Activated B cell treated with CpG ODN at 0.5 μM for 24 hours (primary cell): ENCODE measurements around the gene FAM156B. TPM values are rescaled to one million over a fixed set of nuclear protein-coding genes. Genes with fewer than 3 reads are reported as not detected.
"Not testable (repeated sequence)": the region's sequence is repeated elsewhere in the genome, so short reads cannot be mapped to it uniquely, and the experiment has no call there.

ENCODE experiments used
- ATAC-seq: fragments of 200-7000 bp; cut with Tn5 transposase; one replicate; pipeline ENCODE4 v1.10.0; 2021; ENCODE audit warnings: low read depth, mild to moderate bottlenecking, moderate library complexity
- CTCF ChIA-PET: fragments of 350-600 bp; sonication (Branson Sonifier 250); formaldehyde crosslinking; loops from one replicate; lab custom pipeline; 2021; ENCODE audit warnings: antibody characterized with exemption; lab: Charles Lee
- POLR2A ChIA-PET: fragments of 350-600 bp; sonication (Branson Sonifier 250); formaldehyde crosslinking; loops from one replicate; lab custom pipeline; 2021; ENCODE audit warnings: antibody characterized with exemption; lab: Charles Lee
- DNase-seq: peaks from one replicate; pipeline ENCODE4 v3.0.0; 2022
- H3K27ac Mint-ChIP-seq: one replicate; pipeline ENCODE4 v1.8.0; 2020; ENCODE audit warnings: mixed read lengths
- H3K27me3 Mint-ChIP-seq: one replicate; pipeline ENCODE4 v1.8.0; 2021; ENCODE audit warnings: mixed read lengths
- H3K36me3 Mint-ChIP-seq: one replicate; pipeline ENCODE4 v1.8.0; 2021; ENCODE audit warnings: low read depth, mixed read lengths
- H3K4me1 Mint-ChIP-seq: one replicate; pipeline ENCODE4 v1.8.0; 2021; ENCODE audit warnings: mixed read lengths
- H3K4me3 Mint-ChIP-seq: one replicate; pipeline ENCODE4 v1.8.0; 2020; ENCODE audit warnings: mild to moderate bottlenecking, mixed read lengths
- H3K9me3 Mint-ChIP-seq: one replicate; pipeline ENCODE4 v1.8.0; 2020; ENCODE audit warnings: mixed read lengths
- intact Hi-C: fragments of 100-400 bp; cut with micrococcal nuclease; formaldehyde crosslinking; loops from one replicate; pipeline ENCODE4 v1.15.1; 2024
- total RNA-seq: library from RNA; stranded (reverse); gene quantifications from 2 replicates; pipeline ENCODE4 v1.2.3, GENCODE V29; 2022
- TF ChIP-seq, protein P1 (sequence below): fragments of 200-600 bp; IDR thresholded peaks from one replicate; pipeline ENCODE4 v1.8.0; 2022; ENCODE audit warnings: antibody characterized with exemption, mild to moderate bottlenecking

Gene FAM156B
- total RNA-seq, 1 donor from 2014 or later, result 16.8 TPM

- DNase-seq, result no peak
- POLR2A ChIA-PET, result no interaction called here
- Mint-ChIP-seq H3K36me3 (peaks cover 11% of the 10 kb centered on the region), H3K4me1 (peaks cover 15% of the 10 kb centered on the region), H3K27me3 (no peaks in the 10 kb centered on the region), H3K27ac (peak overlapping the region; percentile 99), H3K9me3 (no peaks in the 10 kb centered on the region), H3K4me3 (peak overlapping the region; percentile 97)
- no peak for ATAC-seq
- intact Hi-C loops, result no loop called here
- CTCF ChIA-PET, result no interaction called here
- TF ChIP-seq, protein P1, sequence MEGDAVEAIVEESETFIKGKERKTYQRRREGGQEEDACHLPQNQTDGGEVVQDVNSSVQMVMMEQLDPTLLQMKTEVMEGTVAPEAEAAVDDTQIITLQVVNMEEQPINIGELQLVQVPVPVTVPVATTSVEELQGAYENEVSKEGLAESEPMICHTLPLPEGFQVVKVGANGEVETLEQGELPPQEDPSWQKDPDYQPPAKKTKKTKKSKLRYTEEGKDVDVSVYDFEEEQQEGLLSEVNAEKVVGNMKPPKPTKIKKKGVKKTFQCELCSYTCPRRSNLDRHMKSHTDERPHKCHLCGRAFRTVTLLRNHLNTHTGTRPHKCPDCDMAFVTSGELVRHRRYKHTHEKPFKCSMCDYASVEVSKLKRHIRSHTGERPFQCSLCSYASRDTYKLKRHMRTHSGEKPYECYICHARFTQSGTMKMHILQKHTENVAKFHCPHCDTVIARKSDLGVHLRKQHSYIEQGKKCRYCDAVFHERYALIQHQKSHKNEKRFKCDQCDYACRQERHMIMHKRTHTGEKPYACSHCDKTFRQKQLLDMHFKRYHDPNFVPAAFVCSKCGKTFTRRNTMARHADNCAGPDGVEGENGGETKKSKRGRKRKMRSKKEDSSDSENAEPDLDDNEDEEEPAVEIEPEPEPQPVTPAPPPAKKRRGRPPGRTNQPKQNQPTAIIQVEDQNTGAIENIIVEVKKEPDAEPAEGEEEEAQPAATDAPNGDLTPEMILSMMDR, result no peak
Measured at GRCh38 chrX:52933976-52934703, 37.0 kb downstream of the FAM156B start.

- peak overlapping the region; percentile 99 for H3K27ac Mint-ChIP-seq
- peak overlapping the region; percentile 97 for H3K4me3 Mint-ChIP-seq
- intact Hi-C loops, result no loop called here
- TF ChIP-seq, protein P1, result no peak
- H3K4me1 Mint-ChIP-seq, result peaks cover 15% of the 10 kb centered on the region
- CTCF ChIA-PET, result no interaction called here
- DNase-seq, result peak; percentile 82
- POLR2A ChIA-PET, result interaction anchor here (0.7 to 1.1 kb wide), 4 partner anchors 12 to 147 kb away, joined by 4 to 10 read pairs (median 6); partner anchors contain the start of gene TSPYL2
- no peaks in the 10 kb centered on the region for H3K27me3 Mint-ChIP-seq
- H3K36me3 Mint-ChIP-seq, result peaks cover 11% of the 10 kb centered on the region
- ATAC-seq, result peak; percentile 92
- H3K9me3 Mint-ChIP-seq, result no peaks in the 10 kb centered on the region
Measured at GRCh38 chrX:52934704-52935469, 37.8 kb downstream of the FAM156B start.

DNA sequence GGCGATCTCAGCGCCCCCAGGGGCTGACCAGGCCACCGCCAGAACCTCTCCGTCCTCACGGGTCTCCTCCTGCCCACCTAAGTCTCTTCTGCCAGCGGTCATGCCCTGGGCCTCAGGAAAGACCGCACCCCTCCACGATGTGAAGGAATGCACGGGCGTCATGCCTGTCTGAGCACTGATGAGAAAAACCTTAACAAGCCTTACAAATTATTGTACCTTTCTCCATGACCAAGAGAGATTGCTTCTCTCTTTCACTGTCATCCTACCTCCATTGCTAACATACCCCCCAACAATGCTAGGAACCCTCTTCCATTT lies 38.3 kb downstream of the FAM156B start:
- H3K27me3 Mint-ChIP-seq, CTCF ChIA-PET, intact Hi-C loops, DNase-seq, H3K9me3 Mint-ChIP-seq: not testable (repeated sequence)
- Mint-ChIP-seq H3K36me3 (peaks cover 11% of the 10 kb centered on the region), H3K4me3 (peak overlapping the region; percentile 97), H3K4me1 (peaks cover 15% of the 10 kb centered on the region), H3K27ac (peak overlapping the region; percentile 99)
- POLR2A ChIA-PET, result interaction anchor here (0.7 to 1.1 kb wide), 4 partner anchors 12 to 146 kb away, joined by 4 to 10 read pairs (median 6); partner anchors contain the start of gene TSPYL2
- ATAC-seq, result peak; percentile 8

DNA sequence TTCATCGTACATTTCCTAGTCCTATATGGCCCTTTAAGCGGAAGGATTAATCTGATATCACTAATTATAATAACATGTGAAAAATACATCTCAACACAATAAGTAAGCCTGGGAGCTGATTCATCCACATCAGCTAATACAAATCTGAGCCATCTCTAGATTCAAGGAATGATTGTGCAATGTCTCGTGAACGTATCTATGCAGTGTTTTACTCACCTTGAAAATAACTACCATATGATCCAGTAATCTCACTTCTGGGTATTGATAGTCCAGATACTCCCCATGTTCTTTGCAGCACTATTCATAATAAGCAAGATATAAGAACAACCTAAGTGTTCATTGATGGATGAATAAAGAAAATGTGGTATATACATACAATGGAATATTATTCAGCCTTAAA lies 43.6 kb downstream of the FAM156B start:
- POLR2A ChIA-PET, H3K36me3 Mint-ChIP-seq, H3K27ac Mint-ChIP-seq, DNase-seq, H3K4me1 Mint-ChIP-seq, H3K27me3 Mint-ChIP-seq, H3K9me3 Mint-ChIP-seq, ATAC-seq, H3K4me3 Mint-ChIP-seq, CTCF ChIA-PET, intact Hi-C loops: not testable (repeated sequence)

DNA sequence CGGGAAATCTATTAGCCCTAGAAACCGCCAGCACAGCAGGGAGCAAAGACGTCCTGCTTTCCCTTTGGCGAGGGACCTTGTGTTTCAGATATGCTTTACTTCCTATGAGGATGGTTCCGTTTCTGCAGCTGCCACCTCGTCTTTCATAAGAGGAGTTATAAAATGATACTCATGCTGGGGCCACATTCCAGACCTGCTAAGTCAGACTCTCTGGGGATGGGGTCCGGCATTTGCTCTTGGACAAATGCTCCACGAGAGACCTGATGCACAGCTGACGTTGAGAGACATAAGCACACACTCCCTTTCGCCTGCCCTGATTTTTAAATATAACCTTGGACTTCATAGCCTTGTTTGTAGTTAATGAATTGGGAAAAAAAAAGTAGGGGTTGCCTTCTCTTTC lies 44.6 kb downstream of the FAM156B start:
- H3K4me1 Mint-ChIP-seq, H3K36me3 Mint-ChIP-seq, CTCF ChIA-PET, ATAC-seq, H3K27me3 Mint-ChIP-seq, intact Hi-C loops, H3K4me3 Mint-ChIP-seq, POLR2A ChIA-PET, DNase-seq, H3K9me3 Mint-ChIP-seq, H3K27ac Mint-ChIP-seq: not testable (repeated sequence)

GRCh38 chrX:52945838-52946494 lies 48.8 kb downstream of the FAM156B start:
- intact Hi-C loops, DNase-seq, H3K27ac Mint-ChIP-seq, H3K27me3 Mint-ChIP-seq, CTCF ChIA-PET, ATAC-seq, H3K4me3 Mint-ChIP-seq, POLR2A ChIA-PET, H3K36me3 Mint-ChIP-seq, H3K9me3 Mint-ChIP-seq, H3K4me1 Mint-ChIP-seq: not testable (repeated sequence)

GRCh38 chrX:52947501-52947900 lies 50.4 kb downstream of the FAM156B start:
- intact Hi-C loops, H3K27ac Mint-ChIP-seq, POLR2A ChIA-PET, H3K4me1 Mint-ChIP-seq, H3K36me3 Mint-ChIP-seq, DNase-seq, H3K27me3 Mint-ChIP-seq, H3K4me3 Mint-ChIP-seq, CTCF ChIA-PET, ATAC-seq, H3K9me3 Mint-ChIP-seq: not testable (repeated sequence)

GRCh38 chrX:52948265-52948664 lies 51.1 kb downstream of the FAM156B start:
- DNase-seq, H3K27me3 Mint-ChIP-seq, POLR2A ChIA-PET, H3K9me3 Mint-ChIP-seq, intact Hi-C loops, H3K4me3 Mint-ChIP-seq, ATAC-seq, H3K27ac Mint-ChIP-seq, CTCF ChIA-PET, H3K4me1 Mint-ChIP-seq, H3K36me3 Mint-ChIP-seq: not testable (repeated sequence)

- H3K36me3 Mint-ChIP-seq, POLR2A ChIA-PET, H3K9me3 Mint-ChIP-seq, ATAC-seq, H3K4me1 Mint-ChIP-seq, DNase-seq, H3K27ac Mint-ChIP-seq, intact Hi-C loops, H3K27me3 Mint-ChIP-seq, H3K4me3 Mint-ChIP-seq, CTCF ChIA-PET: not testable (repeated sequence)
Measured at GRCh38 chrX:52949325-52949724, 52.2 kb downstream of the FAM156B start.

DNA sequence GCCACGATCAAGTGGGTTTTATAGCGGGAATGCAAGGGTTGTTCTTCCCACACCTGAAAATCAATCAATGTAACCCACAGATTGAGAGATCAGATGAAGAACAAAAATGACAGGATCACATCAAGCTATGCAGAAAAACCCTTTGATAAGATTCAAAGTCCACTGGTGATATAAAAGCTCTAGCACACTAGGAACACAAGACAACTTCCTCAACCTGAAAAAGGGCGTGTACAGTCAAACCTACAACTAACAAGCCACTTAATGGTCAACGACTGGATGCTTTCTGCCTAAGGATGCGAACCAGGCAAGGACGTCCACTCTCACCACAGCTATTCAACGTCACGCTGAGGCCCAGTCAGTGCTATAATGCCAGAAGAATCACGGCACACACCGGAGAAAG lies 52.8 kb downstream of the FAM156B start:
- H3K4me1 Mint-ChIP-seq, CTCF ChIA-PET, intact Hi-C loops, H3K9me3 Mint-ChIP-seq, DNase-seq, H3K36me3 Mint-ChIP-seq, ATAC-seq, H3K27me3 Mint-ChIP-seq, H3K27ac Mint-ChIP-seq, POLR2A ChIA-PET, H3K4me3 Mint-ChIP-seq: not testable (repeated sequence)
